GM18520 (cell line): ENCODE data around the gene MED15.
A peak's percentile ranks its signal among the peaks of the same experiment; 100 is the strongest.
"Not testable (repeated sequence)": the region's sequence is repeated elsewhere in the genome, so short reads cannot be mapped to it uniquely, and the experiment has no call there.

Experiments used
- ATAC-seq: cut with Tn5 transposase; IDR thresholded peaks from one replicate; pipeline ENCODE4 v1.9.1; 2021; ENCODE audit not compliant: unreplicated experiment

Gene MED15

DNA sequence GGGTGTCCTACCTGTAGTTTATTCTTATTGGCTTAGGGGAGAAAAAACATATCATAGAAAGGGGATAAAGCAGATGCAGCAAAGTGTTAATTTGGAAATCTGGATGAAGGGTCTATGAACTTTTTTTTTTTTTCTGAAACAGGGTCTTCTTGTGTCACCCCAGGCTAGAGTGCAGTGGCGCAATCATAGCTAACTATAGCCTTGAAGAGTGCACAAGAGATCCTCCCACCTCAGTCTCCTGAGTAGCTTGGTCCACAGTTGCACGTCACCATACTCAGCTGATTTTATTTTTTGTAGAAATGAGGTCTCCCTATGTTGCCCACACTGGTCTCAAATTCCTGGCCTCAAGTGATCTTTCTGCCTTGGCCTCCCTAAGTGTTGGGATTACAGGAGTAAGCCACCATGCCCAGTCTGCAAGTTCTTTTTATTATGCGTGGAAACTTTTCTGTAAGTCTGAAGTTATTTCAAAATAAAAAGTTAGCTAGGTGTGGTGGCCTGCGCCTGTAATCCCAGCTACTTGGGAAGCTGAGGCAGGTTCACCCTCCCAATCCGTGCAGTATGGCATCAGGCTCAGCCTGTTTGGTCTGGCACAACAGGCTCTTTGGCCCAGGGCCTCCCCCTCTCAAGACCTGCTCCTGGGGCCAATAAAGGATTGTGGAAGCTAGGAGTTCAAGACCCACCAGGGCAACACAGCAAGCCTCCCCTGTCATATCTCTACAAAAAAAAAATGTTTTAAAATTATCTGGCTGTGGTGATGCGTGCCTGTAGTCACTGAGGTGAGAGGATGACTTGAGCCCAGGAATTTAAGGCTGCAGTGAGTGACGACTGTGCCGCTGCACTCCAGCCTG, 111.9 kb downstream of the MED15 start:
- ATAC-seq, result no peak

DNA sequence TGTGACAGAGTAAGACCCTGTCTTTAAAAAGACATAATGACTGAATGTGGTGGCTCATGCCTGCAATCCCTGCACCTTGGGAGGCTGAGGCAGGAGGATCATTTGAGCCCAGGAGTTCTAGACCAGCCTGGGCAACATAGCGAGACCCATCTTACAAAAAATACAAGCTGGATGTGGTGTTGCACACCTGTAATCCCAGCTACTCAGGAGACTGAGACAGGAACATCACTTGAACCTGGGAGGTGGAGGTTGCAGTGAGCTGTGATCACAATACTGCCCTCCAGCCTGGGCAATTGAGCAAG, 112.4 kb downstream of the MED15 start:
- ATAC-seq, result not testable (repeated sequence)

DNA sequence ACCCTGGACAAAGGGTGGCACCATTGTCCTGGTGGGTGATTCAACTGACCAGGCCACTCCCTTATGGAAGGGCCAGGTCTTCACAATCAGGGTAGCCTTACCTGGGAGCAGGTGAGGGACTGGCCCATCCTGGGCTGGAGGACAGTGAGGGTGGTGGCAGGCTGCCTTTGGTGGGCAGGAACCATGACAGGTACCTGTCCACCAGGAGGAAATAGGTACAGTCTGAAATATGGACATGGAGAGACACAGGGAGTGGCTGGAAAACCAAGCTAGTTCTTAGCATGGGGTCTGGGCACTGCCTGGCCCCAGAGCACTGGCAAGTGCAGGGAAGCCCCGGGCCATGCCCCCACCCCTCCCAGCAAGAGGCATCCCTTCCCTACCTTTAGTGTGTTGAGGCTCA, 113.8 kb downstream of the MED15 start:
- ATAC-seq, result no peak

DNA sequence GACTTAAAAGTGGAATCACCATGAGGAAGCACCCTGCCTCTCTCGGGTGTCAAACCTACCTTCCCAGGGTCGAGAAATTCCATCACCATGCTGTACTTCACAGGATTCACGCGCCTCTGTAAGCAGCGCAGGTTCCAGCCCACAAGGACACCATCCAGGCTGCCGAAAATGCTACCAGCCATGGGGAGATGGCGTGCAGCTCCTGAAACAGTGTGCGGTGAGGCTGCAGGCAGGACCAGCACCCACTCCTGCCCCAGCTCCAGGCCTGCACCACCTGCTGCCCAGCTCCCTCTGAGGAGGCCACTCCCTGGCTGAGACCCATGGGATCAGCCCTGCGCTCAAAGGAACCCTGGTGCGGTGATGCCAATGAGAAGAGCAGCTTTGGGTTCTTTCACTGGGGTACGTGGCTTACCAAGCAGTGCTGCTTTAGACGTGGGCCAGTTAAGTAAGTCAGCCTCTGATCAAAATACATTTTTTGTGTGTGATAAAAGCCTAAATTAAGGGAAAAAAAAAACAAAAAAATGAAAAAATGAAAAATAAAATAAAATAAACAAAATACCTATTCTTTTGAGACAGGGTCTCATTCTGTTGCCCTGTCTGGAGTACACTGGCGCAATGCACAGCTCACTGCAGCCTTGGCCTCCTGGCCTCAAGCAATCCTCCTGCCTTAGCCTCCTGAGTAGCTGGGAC, 115.4 kb downstream of the MED15 start:
- no peak for ATAC-seq

DNA sequence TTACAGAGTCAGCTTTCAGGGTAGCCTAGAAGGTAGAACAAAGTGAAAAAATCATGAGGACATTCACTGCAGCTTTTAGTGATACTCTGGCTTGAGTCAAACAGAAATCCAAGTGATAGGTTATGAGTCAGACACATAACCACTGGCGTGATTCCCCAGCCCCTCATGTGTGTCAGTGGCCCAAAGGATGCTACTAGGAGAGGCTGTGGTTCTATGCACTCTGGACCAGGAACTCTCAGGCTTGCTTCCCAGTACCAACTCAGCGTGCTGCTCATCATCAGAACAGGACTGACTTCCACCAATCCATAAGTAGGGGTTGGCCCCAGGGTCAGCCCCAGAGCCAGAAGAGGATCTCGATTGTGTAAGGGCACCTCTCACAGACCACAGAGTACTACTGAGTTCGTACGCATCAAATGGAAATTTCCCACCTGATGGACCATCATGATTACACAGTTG, 116.8 kb downstream of the MED15 start:
- ATAC-seq, result peak; percentile 60

DNA sequence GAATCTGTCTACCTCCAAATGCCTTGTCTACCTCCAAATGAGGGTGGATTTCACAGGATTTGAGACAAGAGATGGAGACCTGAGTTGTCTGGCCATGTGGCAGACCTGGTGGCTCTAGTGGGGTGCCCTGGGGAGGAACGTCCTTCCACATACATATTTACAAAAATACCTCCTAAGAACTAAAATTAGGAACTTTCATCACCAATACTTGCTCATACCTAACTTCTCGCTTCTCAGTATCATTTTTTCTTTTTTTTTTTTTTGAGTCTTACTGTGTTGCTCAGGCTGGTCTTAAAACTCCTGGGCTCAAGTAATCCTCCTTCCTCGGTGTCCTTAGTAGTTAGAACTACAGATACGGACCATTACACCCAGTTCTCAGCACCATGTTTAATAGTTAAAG, 117.9 kb downstream of the MED15 start:
- ATAC-seq, result no peak

DNA sequence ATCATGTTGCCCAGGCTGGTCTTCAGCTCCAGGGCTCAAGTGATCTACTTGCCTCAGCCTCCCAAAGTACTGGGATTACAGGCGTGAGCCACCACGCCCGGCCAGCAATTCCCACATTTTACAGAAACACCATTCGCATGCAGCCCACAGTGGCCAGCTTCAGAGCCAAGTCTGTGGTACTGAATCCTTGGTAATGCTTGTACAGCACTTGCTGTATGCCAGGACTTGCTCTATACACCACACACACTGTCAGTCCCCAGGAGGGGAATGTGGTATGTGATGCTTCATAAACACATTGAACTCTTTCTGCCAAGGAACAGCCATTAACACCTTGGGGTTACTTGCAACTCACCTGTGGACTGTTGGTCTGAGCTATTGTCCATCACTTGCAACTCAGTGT, 119.4 kb downstream of the MED15 start:
- ATAC-seq, result no peak

DNA sequence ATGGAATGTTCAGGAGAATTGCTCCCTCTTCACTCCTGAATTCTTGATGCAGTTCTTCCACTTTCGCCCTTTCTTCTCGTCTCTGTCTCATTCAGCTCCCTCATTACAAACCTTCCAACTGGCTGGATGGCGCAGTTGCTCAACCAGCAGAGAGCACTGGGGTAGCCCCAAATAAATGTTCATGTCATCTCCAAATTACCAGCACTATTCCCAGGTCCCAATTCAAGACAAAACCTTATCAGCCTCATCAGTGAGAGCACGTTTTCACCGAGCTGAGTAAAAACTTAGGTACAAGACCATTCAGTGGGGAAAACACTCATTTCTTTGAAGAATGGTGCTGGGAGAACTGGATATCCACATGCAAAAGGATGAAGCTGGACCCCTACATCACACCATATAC, 120.0 kb downstream of the MED15 start:
- no peak for ATAC-seq

DNA sequence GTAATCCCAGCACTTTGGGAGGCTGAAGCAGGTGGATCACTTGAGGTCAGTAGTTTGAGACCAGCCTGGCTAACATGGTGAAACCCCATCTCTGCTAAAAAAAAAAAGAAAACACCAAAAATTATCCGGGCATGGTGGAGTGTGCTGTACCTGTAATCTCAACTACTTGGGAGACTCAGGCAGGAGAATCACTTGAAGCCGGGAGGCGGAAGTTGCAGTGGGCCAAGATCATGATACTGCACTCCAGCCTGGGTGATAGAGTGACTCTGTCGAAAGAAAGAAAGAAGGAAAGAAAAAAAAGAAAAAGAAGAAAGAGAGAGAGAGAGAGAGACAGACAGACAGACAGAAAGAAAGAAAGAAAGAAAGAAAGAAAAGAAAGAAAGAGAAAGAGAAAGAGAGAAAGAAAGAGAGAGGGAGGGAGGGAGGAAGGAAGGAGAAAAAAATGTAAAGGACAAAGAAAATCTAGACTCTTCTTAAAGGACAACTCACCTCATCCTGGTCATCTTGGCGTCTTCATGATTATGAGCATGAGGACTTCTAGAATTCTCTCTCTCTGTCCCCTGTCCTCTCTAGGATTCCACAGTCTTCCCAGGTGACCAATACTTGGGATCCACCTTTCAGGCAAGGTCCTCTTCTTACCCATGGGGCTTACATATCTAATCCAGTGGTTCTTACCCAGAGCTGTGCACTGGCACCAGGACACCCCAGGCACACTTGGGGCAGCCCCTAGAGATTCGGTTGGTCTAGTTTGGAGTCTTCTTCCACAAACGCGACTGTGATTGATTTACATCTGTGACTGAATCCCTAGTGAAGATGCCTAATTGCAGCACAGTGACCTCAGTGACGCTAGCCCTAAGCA, 120.9 kb downstream of the MED15 start:
- ATAC-seq, result no peak

DNA sequence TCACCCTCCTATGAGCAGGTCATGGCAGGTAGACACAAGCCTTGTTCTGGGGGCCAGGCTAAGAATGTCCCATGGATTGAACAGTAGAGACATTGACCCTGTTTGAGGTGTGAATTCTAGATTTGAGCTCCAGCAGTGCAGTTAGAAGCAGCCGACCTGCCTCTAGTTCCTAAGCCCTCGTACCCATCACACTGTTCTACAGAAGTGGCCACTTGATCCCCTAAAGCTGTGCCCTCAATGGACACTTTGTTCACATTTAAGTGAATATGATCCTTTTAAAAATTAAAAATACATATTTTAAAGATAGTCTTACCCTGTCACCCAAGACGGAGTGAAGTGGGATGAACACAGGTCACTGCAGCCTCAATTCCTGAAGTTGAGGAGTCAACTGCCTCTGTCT, 122.0 kb downstream of the MED15 start:
- no peak for ATAC-seq

DNA sequence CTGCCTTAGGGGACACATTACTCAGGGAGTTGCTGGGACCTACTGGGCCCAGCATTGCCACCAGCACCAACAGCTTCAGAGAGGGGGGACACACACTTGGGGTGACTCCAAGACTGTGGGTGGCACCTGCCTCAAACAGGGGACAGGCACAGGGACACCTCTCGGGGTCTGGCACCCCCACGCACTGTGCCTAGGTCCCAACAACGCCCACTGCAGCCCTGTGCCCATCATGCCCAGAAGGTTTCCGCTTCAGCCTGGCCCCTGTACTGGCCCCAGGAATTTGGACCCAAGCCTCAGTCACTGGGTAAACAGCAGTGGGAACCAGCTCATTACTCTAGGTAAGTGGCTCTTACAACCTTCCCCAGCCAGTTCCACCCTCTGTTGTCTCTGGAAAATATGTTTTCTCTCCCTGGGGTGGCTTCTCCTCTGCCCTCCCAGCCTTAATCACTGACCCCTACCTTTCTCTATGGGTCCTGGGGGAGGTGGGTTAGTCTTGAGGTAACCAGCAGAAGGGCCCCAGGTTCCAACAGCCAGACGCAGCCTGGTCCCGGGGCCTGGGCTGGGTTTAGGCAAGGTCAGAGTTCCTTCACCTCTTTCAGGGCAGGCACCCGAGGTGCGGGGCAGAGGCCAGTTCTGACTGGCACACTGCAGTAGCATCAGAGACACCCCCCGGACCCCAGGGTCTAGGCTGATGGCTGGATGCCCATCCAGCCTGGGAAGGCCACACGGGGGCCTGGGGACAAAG, 123.6 kb downstream of the MED15 start:
- ATAC-seq, result no peak

DNA sequence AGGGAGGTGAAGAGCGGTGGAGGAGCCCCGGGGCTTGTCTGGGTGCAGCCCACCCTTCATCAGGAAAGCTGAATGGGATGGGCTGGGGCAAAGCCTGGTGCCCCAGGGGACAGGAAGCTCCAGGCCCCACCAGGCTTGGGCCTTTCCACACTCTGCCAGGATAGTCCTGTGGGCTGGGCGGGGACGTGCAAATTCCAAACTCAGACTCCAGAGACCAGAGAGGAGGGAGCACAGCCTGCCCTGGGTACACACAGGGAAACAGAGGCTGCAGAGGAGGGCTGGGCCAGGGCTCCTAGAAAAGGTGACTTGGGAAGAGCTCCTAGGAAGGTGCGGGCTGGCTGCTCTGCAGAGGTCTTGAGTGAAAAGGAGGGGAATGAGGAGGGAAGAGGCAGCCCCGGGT, 124.7 kb downstream of the MED15 start:
- no peak for ATAC-seq

DNA sequence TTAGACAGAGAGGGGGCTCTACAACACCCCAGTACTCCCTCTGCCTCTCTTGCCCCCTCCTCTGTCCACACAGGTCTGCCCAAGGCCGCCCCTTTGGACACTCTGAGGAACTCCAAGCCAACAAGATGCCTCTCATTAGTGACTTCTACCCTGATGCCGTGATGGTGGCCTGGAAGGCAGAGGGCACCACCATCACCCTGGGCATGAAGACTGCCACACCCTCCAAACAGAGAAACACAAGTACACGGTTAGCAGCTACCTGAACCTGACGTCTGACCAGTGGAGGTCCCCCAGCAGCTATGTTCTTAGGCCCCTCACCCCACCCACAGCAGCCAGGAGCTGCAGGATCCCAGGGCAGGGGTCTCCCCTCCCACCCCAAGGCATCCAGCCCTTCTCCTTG, 125.1 kb downstream of the MED15 start:
- ATAC-seq, result no peak

DNA sequence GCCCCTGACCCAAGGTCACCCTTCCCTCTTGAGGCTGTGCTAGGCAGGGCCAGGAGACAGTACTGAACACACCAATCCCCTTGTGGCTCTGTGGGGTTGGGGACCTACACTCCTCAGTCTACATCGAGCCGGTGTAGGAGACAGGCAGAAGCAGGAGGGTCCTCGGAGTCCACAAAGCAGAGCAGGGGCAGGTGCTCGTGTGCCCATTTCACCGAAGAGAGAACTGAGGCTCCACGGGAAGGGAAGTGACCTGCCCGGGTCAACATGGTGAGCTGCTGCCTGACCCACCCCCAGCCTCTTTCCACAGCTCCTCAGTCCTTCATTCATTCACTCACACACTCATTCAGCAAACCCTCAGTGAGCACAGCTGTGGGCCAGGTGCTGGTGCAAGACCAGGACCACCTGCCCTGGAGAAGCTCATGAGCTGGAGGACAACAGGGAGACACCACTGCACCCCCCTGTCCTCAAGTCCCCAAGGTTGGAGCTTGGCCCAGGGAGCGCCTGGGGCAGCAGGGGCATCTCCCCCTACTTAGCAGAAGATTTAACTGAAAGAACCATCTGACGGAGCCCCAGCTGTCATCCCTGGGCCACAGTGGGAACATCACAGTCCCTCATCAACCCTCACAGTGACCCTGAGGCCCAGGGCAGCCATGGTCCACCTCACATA, 127.3 kb downstream of the MED15 start:
- no peak for ATAC-seq

DNA sequence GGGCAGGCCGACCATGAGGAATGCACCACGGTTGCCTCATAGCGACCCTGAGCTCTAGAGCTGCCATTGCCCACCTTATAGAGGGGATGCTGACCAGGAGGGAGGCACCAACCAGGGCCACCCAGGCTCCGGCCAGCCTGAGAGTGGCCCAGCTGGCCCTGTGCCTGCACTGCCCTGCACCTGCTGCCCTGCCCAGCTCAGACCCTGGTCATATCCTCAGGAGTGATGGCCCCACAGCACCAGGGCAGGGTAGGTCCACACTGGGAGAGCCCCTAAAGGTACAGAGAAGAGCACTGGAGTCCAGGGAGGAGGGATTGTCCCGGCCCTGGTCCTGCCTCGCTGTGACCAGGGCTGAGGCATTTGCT, 127.8 kb downstream of the MED15 start:
- ATAC-seq, result no peak

DNA sequence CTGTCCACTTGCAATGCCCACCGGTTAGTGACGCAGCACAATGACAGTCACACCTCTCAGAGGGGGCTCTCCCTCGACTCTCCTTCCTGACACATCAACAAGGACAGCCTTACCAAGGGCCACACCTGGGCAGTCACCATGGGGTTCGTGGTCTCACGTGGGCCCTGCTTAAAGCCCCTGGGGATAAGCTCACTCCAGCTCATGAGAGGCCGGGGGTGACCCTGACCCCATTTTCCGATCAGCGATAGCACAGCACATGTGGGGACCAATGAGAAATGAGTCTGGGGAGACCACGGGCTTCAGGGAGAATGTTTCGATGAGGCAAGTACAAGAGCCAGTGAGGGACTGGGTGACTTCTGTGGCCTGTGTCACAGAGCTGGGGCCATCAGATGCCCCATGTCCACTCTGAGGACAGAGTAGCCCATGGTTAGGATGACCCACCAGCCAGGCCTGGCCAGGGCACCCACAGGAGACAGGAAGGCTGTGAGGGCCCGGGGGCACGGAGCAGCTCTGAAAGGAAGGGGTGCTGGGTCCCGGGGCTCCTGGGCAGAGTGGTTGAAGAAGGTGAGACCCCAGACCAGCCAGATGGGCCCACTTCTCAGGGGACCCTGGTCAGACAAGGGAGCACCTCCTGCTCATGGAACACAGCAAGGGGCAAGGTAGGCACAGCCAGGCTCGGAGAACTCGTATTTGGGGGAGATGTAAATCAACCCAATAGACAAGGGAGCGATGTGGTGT, 128.8 kb downstream of the MED15 start:
- ATAC-seq, result no peak

DNA sequence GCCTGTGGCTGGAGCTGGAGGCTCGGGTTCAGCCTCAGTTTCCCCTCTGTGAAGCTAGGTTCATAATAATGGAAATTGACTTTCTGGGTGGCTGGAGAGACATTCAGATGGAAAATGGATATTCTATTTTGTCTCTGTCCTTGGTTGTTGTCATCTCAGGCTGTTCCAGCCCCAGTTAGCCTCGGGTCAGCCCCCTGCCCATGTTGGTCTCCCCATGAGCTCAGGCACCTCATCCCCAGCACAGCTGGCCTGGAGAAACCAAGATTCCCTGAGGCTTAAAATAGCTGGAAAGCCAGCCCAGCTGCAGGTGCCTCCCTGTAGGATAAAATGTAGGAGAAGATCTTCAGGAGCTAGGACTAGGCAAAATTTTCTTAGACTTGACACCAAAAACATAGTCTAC, 129.5 kb downstream of the MED15 start:
- ATAC-seq, result no peak
